ENCODE data around the gene DDX3X. TPM values are rescaled to one million over a fixed set of nuclear protein-coding genes. Genes with fewer than 3 reads are reported as not detected.

DDX3X gene
- total and polyA plus RNA-seq, 3 donors from 2014 or later: 121 to 157 (median 133) TPM

DNA sequence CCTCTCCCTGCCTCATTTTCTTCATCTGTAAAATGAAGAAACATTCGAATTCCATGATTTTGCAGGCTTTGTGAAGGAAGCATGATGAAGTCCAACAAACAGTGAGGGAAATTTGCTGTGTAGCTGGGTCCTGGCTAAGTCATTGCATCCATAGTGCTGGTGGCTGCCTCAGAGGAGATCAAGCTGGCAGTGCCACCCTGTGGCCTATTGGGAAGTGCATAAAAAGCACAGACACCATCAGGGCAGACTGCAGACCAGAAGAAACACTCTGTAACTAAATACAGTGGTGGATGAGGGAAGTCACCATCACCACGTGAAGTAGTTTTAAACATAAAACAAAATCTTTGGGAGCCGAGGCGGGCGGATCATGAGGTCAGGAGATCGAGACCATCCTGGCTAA, 40.7 kb upstream of the DDX3X start:
- peak; percentile 15 for DNase-seq
- no peaks in the 10 kb centered on the region for H3K4me1 ChIP-seq
- no peaks in the 10 kb centered on the region for H3K9me3 ChIP-seq
- no peak overlapping the region for H3K4me3 ChIP-seq
- no peak overlapping the region for H3K27ac ChIP-seq
- TF ChIP-seq, protein P1, sequence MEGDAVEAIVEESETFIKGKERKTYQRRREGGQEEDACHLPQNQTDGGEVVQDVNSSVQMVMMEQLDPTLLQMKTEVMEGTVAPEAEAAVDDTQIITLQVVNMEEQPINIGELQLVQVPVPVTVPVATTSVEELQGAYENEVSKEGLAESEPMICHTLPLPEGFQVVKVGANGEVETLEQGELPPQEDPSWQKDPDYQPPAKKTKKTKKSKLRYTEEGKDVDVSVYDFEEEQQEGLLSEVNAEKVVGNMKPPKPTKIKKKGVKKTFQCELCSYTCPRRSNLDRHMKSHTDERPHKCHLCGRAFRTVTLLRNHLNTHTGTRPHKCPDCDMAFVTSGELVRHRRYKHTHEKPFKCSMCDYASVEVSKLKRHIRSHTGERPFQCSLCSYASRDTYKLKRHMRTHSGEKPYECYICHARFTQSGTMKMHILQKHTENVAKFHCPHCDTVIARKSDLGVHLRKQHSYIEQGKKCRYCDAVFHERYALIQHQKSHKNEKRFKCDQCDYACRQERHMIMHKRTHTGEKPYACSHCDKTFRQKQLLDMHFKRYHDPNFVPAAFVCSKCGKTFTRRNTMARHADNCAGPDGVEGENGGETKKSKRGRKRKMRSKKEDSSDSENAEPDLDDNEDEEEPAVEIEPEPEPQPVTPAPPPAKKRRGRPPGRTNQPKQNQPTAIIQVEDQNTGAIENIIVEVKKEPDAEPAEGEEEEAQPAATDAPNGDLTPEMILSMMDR (IDR thresholded peaks at IDR 0.05): no peak
- no peak for TF ChIP-seq POLR2A (IDR thresholded peaks at IDR 0.05)
- no peaks in the 10 kb centered on the region for H3K36me3 ChIP-seq (ENCODE audit: low read depth, missing control alignments)
- intact Hi-C loops (cut with DNase I; ENCODE audit: low total_unique reads): no loop called here
- WGBS, 2 donors: 89 to 92% methylated on average over 6 of the region's 6 CpGs
- H3K27me3 ChIP-seq: no peaks in the 10 kb centered on the region

DNA sequence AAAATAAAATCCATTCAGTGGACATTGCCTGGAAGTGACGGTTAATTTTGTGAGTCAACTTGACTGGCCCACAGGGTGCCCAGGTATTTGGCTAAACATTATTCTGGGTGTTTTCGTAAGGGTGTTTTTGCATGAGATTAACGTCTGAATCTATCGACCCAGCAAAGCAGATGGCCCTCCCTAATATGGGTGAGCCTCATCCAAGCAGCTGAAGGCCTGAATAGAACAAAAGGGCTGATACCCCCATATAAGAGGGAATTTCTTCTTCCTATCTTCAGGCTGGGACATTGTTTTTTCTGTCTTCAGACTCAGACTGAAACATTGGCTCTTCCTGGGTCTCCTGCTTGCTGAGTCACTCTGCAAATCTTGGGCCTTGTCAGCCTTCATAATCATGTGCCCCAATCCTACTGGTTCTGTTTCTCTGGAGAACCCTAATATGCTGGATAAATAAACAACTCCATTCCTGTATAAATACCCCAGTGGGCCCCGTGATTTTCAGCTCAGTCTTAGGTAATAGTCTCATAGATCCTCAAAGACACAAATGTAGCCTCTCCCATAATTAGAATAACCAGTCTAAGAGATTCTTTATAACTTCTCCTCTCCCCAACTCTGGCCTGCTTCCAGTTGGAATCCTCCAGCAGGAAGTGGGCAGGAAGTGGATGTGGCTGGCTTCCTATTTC, 33.1 kb upstream of the DDX3X start:
- intact Hi-C loops (cut with DNase I; ENCODE audit: low total_unique reads): no loop called here
- Histone ChIP-seq H3K36me3 (ENCODE audit: low read depth, missing control alignments) (no peaks in the 10 kb centered on the region), H3K4me1 (no peaks in the 10 kb centered on the region), H3K27ac (no peak overlapping the region), H3K9me3 (no peaks in the 10 kb centered on the region), H3K27me3 (no peaks in the 10 kb centered on the region), H3K4me3 (no peak overlapping the region)
- 90 to 92% methylated on average over 5 of the region's 5 CpGs for WGBS, 2 donors
- DNase-seq: peak; percentile 12
- TF ChIP-seq, protein P1 (IDR thresholded peaks at IDR 0.05): no peak
- TF ChIP-seq POLR2A (IDR thresholded peaks at IDR 0.05): no peak

DNA sequence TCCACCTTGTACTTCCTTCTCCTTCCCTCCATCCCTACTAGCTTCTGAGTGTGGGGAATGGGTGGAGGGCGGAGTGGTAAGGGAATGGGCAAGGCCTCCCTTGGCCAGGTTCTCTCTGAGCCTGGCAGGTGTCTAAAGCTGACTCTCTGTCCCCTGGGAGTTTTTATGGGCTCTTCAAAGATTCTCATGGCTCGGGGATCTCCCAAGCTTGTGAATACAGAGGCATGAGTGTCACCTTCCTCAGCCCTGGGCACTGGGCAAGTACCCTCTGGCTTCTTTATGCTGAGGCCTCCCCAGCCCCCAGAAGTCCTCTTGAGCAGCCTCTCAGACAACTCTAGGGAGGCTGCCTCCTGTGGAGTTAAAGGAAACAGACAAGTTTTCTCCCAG, 32.5 kb upstream of the DDX3X start:
- no peak for DNase-seq
- intact Hi-C loops (cut with DNase I; ENCODE audit: low total_unique reads): no loop called here
- WGBS, 2 donors: 79 to 100% methylated on average over 1 to 2 of the region's 2 CpGs

DNA sequence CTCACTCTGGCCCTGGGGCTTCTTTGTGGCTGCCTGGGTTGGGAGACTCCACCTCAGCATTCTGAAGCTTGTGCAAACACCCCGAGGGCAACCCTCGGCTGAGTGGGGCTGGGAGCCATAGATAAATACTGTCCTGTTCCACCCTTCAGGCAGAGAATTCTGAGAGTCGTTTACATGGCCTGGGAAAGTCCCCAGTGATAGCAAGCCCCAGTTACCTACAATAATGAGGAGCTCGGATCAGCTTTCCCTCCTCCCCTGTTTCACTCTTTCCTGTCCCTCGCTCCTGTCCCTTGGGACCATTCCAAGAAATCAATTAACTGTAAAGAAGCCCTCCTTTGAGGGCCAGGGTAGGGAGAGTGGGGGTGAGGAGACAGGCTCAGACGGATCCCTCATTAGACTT, 31.6 kb upstream of the DDX3X start:
- TF ChIP-seq POLR2A (IDR thresholded peaks at IDR 0.05): no peak
- TF ChIP-seq, protein P1 (IDR thresholded peaks at IDR 0.05): no peak
- no peak overlapping the region for H3K4me3 ChIP-seq
- intact Hi-C loops (cut with DNase I; ENCODE audit: low total_unique reads): no loop called here
- 58 to 73% methylated on average over 4 of the region's 6 CpGs for WGBS, 2 donors
- no peaks in the 10 kb centered on the region for H3K9me3 ChIP-seq
- no peaks in the 10 kb centered on the region for H3K4me1 ChIP-seq
- no peaks in the 10 kb centered on the region for H3K27me3 ChIP-seq
- H3K27ac ChIP-seq: no peak overlapping the region
- no peaks in the 10 kb centered on the region for H3K36me3 ChIP-seq (ENCODE audit: low read depth, missing control alignments)
- DNase-seq: no peak

More for the DNA sequence above, 32.5 kb upstream of the DDX3X start:
- no peaks in the 10 kb centered on the region for H3K36me3 ChIP-seq (ENCODE audit: low read depth, missing control alignments)
- H3K27me3 ChIP-seq: no peaks in the 10 kb centered on the region
- H3K4me1 ChIP-seq: no peaks in the 10 kb centered on the region
- no peaks in the 10 kb centered on the region for H3K9me3 ChIP-seq
- TF ChIP-seq, protein P1 (IDR thresholded peaks at IDR 0.05): no peak
- TF ChIP-seq POLR2A (IDR thresholded peaks at IDR 0.05): no peak
- no peak overlapping the region for H3K27ac ChIP-seq
- no peak overlapping the region for H3K4me3 ChIP-seq

DNA sequence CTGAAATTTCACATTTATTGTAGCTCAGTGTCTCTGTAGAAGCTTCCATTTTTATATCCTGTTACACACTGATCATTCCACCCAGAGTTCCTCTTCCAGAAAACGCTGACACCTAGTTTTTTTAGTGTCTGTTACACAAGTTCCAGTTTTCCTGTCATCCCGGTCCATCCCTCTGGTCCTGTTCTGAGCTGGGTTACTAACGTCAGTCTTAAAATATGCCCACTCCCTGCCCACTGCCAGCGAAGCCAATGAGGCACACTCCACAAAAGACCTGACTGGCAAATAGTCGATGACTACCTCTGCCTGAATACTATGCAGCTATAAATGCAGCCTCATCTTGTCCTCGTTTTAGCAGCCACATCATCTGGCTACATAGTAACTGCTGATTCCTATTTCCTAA, 30.9 kb upstream of the DDX3X start:
- no peak for TF ChIP-seq POLR2A (IDR thresholded peaks at IDR 0.05)
- TF ChIP-seq, protein P1 (IDR thresholded peaks at IDR 0.05): no peak
- H3K27me3 ChIP-seq: no peaks in the 10 kb centered on the region
- 83 to 93% methylated on average over 6 of the region's 6 CpGs for WGBS, 2 donors
- H3K4me3 ChIP-seq: no peak overlapping the region
- H3K27ac ChIP-seq: no peak overlapping the region
- DNase-seq: no peak
- no peaks in the 10 kb centered on the region for H3K36me3 ChIP-seq (ENCODE audit: low read depth, missing control alignments)
- no peaks in the 10 kb centered on the region for H3K4me1 ChIP-seq
- no peaks in the 10 kb centered on the region for H3K9me3 ChIP-seq
- intact Hi-C loops (cut with DNase I; ENCODE audit: low total_unique reads): no loop called here

Data from testis (tissue), 3 donors.